Gastroesophageal sphincter (tissue), 4 donors: Measurements from ENCODE around the gene ACSF3. TPM values are rescaled to one million over a fixed set of nuclear protein-coding genes. Genes with fewer than 3 reads are reported as not detected.

ENCODE experiments used
- ATAC-seq: fragments of 150-250 bp; one replicate; pipeline ENCODE4 v1.9.1; 2016; ENCODE audit warnings: mild to moderate bottlenecking, moderate library complexity
- H3K27ac ChIP-seq, 4 donors: fragments of 200-600 bp; sonication (generic) in 3 of 4; 1 replicate in 3 of 4; 2 replicates in 1 of 4; pipeline ENCODE4 v1.5.1; 2016 to 2019
- H3K27me3 ChIP-seq: fragments of 200-600 bp; sonication (generic); one replicate; pipeline ENCODE4 v1.5.1; 2019
- H3K36me3 ChIP-seq, 2 donors: fragments of 200-600 bp; sonication (generic); one replicate each; pipeline ENCODE4 v1.5.1; 2019; ENCODE audit warnings: control low read depth in 1 of 2
- H3K4me1 ChIP-seq, 3 donors: fragments of 200-600 bp; sonication (generic); 1 replicate in 2 of 3; 2 replicates in 1 of 3; pipeline ENCODE4 v1.5.1; 2016 to 2019; ENCODE audit warnings: control low read depth in 2 of 3
- H3K4me3 ChIP-seq, 2 donors: fragments of 200-600 bp; sonication (generic); one replicate each; pipeline ENCODE4 v1.5.1; 2019; ENCODE audit warnings: mild to moderate bottlenecking in 1 of 2, moderate library complexity in 1 of 2
- H3K9me3 ChIP-seq, 3 donors: fragments of 200-600 bp; sonication (generic); one replicate each; pipeline ENCODE4 v1.5.1; 2017 to 2019; ENCODE audit warnings: control low read depth in 2 of 3
- EP300 ChIP-seq: sonication (generic); formaldehyde crosslinking; IDR thresholded peaks from one replicate; pipeline ENCODE4 v1.6.1; 2017; ENCODE audit warnings: antibody characterized with exemption, mild to moderate bottlenecking
- POLR2A ChIP-seq, 2 donors: fragments of 450-650 bp; IDR thresholded peaks; one replicate each; pipeline ENCODE4 v1.6.1; 2017; ENCODE audit warnings: antibody characterized with exemption in 2 of 2, mild to moderate bottlenecking in 2 of 2, moderate library complexity in 1 of 2
- POLR2AphosphoS5 ChIP-seq: sonication (generic); formaldehyde crosslinking; IDR thresholded peaks from one replicate; pipeline ENCODE4 v1.6.1; 2017; ENCODE audit warnings: antibody characterized with exemption
- WGBS, 2 donors: methylation state at CpG; one replicate each; pipeline ENCODE4 v1.1.5; 2018; ENCODE audit warnings: low coverage in 1 of 2; 5-methylcytosine and 5-hydroxymethylcytosine counted together
- total RNA-seq, 4 donors: library from RNA; depleted of rRNA; stranded (reverse); fragments of >200 nt; gene quantifications; one replicate each; pipeline ENCODE4 v1.1.0, GENCODE V29; 2016
- TF ChIP-seq, protein P1 (sequence below), 4 experiments: fragments of 200-600 bp in 2 of 4; fragments of 450-650 bp in 2 of 4; sonication (generic) in 1 of 4; IDR thresholded peaks; one replicate each; pipeline ENCODE4 v1.5.1; 2017 to 2019; ENCODE audit warnings: antibody characterized with exemption in 4 of 4, mild to moderate bottlenecking in 2 of 4, moderate library complexity in 2 of 4

ACSF3 gene
- total RNA-seq, 4 donors from 2014 or later, result 14.5 to 33.8 (median 28.8) TPM

DNA sequence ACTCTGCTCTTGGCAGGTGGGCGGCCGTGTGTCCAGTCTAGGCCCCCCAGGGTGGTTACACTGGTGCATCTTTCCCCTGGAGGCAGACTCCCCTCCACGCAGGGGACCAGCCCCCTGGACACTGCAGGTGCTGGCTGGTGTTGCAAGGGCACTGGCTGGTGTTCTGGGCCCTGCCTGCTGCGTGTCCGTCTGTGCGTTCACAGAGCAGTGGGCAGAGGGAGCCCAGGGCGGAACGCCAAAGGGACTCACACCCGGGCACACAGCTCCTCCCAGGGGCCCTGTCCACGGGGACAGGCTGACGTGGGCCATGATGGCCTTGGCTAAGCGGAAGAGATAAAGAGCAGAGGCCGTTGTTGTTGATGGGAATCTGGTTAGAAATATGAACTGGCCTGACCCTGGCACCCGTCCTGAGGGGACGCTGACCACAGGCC lies 27.3 kb downstream of the ACSF3 start:
- Histone ChIP-seq H3K27me3 (no peaks in the 10 kb centered on the region), H3K4me1 (no peaks in the 10 kb centered on the region), H3K9me3 (peaks cover 0 to 8% (median 0%) of the 10 kb centered on the region in 3 donors), H3K36me3 (peaks cover 0 to 91% of the 10 kb centered on the region in 2 donors), H3K4me3 (no peak overlapping the region), H3K27ac (no peak overlapping the region)
- TF ChIP-seq, protein P1, sequence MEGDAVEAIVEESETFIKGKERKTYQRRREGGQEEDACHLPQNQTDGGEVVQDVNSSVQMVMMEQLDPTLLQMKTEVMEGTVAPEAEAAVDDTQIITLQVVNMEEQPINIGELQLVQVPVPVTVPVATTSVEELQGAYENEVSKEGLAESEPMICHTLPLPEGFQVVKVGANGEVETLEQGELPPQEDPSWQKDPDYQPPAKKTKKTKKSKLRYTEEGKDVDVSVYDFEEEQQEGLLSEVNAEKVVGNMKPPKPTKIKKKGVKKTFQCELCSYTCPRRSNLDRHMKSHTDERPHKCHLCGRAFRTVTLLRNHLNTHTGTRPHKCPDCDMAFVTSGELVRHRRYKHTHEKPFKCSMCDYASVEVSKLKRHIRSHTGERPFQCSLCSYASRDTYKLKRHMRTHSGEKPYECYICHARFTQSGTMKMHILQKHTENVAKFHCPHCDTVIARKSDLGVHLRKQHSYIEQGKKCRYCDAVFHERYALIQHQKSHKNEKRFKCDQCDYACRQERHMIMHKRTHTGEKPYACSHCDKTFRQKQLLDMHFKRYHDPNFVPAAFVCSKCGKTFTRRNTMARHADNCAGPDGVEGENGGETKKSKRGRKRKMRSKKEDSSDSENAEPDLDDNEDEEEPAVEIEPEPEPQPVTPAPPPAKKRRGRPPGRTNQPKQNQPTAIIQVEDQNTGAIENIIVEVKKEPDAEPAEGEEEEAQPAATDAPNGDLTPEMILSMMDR (IDR thresholded peaks at IDR 0.05), result no peak
- TF ChIP-seq POLR2AphosphoS5, result no peak
- no peak for TF ChIP-seq EP300
- TF ChIP-seq POLR2A (IDR thresholded peaks at IDR 0.05), result no peak
- ATAC-seq, result no peak
- WGBS, 2 donors, result 60% methylated on average over 2 of the region's 15 CpGs; no CpG with 5 or more reads in 1 of the 2 donors

DNA sequence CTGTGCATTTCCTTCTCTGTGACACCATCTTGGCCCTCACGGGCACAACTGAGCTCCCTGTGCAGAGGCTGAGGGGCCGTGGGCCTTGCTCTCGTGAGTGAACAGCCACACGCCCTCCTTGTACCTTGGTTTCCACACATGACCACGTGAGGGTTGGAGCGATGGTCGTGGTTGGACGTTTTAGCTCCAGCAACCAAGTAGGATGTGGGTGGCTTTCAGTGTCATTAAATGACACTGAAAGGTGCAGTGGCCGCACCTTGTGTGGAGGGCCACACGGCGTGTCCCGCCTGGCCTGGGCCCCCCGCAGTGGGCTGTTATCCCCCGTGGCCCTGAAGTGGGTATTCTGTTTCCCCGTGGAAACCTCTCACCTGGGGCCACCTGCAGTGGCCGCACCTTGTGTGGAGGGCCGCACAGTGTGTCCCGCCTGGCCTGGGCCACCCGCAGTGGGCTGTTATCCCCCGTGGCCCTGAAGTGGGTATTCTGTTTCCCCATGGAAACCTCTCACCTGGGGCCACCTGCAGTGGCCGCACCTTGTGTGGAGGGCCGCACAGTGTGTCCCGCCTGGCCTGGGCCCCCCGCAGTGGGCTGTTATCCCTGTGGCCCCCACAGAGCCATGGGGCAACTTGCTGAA lies 28.2 kb downstream of the ACSF3 start:
- peaks cover 0 to 92% of the 10 kb centered on the region in 2 donors for H3K36me3 ChIP-seq

DNA sequence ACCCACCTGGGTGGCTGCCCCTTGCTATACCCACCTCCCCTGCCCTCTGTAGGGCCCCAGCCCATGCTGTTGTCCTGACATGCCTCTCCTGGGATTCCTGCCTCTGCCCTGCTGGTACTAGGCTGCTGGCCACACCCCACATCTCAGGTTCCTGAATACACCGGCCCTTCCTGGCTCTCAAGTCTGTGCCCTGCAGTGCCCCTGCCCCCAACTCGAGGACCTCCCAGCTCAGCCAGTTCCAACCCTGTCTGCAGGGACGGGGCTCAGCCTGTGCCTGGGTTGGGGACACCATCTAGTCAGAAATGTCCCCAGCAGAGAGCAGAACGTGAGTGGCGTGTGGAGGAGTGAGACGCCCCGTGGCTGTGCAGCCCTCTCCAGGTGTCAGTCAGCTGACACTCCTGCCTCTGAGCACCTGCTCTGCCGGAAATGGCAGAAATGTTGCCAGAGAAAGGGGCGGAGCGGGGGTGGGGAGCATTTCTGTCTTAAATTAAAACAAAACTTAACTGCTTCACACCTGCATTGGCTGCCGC lies 28.7 kb downstream of the ACSF3 start:
- Histone ChIP-seq H3K27ac (no peak overlapping the region), H3K27me3 (no peaks in the 10 kb centered on the region), H3K9me3 (peaks cover 0 to 11% (median 0%) of the 10 kb centered on the region in 3 donors), H3K4me3 (no peak overlapping the region), H3K4me1 (no peaks in the 10 kb centered on the region), H3K36me3 (peaks cover 0 to 86% of the 10 kb centered on the region in 2 donors)
- TF ChIP-seq, protein P1 (IDR thresholded peaks at IDR 0.05), result no peak
- TF ChIP-seq EP300, result no peak
- TF ChIP-seq POLR2AphosphoS5, result no peak
- TF ChIP-seq POLR2A (IDR thresholded peaks at IDR 0.05), result no peak
- WGBS, 2 donors, result 93% methylated on average over 7 of the region's 11 CpGs; no CpG with 5 or more reads in 1 of the 2 donors
- ATAC-seq, result no peak

More for the DNA sequence above, 28.2 kb downstream of the ACSF3 start:
- no peak for ATAC-seq
- Histone ChIP-seq H3K9me3 (peaks cover 0 to 11% (median 0%) of the 10 kb centered on the region in 3 donors), H3K4me1 (no peaks in the 10 kb centered on the region), H3K27ac (no peak overlapping the region), H3K4me3 (no peak overlapping the region), H3K27me3 (no peaks in the 10 kb centered on the region)
- 76 to 83% methylated on average over 1 to 3 of the region's 24 CpGs for WGBS, 2 donors
- TF ChIP-seq EP300 (no peak), POLR2AphosphoS5 (no peak), POLR2A (IDR thresholded peaks at IDR 0.05) (no peak)
- TF ChIP-seq, protein P1 (IDR thresholded peaks at IDR 0.05), result no peak

DNA sequence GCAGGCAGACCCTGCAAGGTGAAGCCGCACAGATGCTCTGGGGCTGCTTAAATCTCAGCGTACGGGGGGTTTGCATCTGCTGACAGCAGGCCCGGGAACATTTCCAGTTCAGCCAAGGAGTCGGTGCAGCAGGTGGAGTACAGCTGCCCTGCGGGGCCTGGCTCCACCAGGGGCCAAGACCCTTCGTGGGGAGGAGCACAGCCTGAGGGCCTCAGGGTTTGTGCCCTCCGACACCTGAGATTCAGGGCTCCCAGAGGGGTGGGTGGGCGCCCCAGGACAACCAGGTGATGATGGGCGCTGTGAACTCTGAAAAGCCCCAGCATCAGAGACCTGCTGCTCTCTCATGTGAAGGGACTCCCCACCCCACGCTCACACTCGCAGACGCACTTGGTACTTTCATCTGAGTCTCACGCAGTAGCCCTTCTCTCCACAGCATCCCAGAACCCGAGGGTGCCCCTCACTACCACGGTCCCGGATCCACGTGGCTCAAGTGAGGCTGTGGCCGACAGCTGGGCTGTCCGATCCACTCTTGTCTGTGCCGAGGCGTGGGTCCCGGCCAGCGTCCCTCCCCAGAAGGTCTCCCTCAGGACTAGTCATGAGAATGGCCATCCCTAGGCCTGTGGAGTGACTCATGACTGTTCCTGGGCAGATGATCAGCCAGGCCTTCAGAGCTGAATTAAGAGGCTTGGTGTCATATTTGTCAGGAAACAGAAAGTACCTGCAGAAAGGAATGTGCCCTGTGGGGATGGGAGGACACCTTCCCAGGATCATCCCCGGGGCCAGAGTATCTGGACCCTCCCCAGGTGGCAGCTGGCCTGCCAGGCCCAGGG lies 29.6 kb downstream of the ACSF3 start:
- no peak overlapping the region for H3K4me3 ChIP-seq
- ATAC-seq, result no peak
- TF ChIP-seq POLR2AphosphoS5 (no peak), POLR2A (IDR thresholded peaks at IDR 0.05) (no peak), EP300 (no peak)
- TF ChIP-seq, protein P1 (IDR thresholded peaks at IDR 0.05), result no peak
- H3K36me3 ChIP-seq, result peaks cover 0 to 78% of the 10 kb centered on the region in 2 donors
- H3K27me3 ChIP-seq, result no peaks in the 10 kb centered on the region
- 100% methylated on average over 1 to 2 of the region's 25 CpGs for WGBS, 2 donors
- H3K9me3 ChIP-seq, result peaks cover 0 to 11% (median 0%) of the 10 kb centered on the region in 3 donors
- H3K27ac ChIP-seq, result no peak overlapping the region
- no peaks in the 10 kb centered on the region for H3K4me1 ChIP-seq
